HG03064 (cell line): ENCODE results near the gene BDKRB1.

ENCODE experiments used
- ATAC-seq: cut with Tn5 transposase; IDR thresholded peaks from one replicate; pipeline ENCODE4 v1.9.1; 2021; ENCODE audit warnings: low read depth; ENCODE audit not compliant: unreplicated experiment

The BDKRB1 gene

DNA sequence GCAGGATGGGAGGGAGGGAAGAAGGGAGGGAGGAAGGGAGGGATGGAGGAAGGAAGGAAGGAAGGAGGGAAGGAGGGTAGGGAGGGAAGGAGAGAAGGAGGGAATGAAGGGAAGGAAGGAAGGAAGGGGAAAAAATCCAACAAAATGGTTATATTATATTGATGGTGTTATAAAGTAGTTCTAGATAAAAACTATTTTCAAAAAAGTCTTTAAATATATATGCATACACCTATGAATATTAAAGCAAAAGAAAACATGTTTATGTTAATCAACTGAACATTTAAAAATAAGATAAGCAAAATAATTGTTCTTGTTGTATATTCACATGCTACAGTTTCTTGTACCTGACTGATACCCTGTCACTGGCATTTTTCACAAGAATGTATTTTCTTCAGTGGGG, 1.9 kb downstream of the BDKRB1 start:
- no peak for ATAC-seq

DNA sequence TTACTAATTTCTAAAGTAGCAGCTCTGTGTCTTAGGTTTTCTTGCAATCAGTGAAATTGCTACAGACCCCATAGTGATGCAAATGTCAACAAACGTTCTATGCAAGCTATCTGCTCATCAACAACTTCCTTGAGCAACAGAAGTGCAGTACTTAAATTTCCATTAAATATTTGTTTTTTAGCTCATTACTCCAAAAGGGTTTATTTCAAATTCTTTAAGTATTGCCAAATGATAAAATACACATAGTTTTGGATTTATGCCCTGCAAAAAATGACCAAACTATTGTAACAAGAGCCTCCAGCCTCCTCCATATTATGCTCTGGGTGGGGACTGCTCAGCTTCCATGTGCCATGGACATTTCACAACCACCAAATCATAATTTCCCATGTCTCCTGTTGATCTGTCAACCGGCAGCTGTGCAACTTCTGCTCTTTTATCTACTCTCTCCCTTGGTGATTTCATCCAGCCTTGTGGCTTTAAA, 4.4 kb downstream of the BDKRB1 start:
- ATAC-seq, result no peak

DNA sequence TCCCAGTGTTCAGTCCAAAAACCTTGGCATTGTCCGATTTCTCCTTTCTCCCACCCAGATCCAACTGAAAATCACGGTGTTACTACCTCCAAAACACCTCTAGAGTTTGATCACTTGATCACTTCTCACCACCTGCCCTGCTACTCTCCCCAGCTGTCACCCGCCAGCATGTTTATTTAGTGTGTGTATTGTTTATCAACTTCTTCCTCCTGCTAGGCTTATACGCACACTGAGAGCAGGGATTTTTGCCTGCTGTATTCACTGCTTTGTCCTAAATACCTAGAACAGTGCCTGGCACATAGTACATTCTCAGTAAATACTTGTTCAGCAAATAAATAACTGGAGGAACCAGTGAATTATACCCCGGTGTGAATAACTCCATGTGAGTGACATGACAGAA, 5.0 kb downstream of the BDKRB1 start:
- ATAC-seq, result no peak

DNA sequence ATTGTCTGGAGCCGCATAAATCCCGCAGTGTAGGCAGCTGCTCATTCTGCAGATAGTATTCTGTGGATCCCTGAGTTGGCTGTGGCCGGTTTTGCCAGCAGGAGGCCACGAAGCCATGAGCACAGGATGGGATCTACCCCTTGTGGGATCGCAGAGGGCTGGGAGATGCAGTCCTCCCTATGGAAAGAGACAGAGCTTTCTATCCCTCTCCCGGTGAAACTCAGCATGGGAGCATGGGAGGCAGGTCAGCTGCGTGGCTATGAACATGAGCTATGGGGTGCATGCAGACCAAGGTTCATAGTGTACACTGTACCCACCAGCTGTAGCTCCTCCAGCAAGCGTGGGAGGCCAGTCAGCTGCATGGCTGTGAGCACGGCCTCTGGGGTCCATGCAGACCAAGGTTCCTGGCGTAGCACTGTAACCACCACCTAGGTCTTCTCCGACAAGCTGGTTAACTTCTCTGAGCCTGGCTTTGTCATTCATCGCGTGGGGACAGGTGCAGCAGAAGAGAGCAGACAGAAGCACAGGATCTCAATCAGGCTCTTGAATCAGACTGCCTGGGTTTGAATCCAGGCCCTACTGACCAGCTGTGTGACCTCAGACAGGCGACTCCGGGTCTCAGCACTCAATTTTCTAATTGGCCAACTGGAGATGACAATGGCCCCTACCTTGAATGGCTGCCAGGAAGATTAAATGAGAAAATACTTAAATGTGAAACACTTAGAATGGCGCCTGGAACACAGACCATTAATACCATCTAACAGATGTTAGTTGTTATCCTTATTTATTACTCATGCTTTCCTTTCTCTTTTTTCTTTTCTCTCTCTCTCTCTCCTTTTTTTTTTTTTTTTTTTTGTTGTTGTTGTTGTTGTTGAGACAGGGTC, 6.0 kb downstream of the BDKRB1 start:
- no peak for ATAC-seq

DNA sequence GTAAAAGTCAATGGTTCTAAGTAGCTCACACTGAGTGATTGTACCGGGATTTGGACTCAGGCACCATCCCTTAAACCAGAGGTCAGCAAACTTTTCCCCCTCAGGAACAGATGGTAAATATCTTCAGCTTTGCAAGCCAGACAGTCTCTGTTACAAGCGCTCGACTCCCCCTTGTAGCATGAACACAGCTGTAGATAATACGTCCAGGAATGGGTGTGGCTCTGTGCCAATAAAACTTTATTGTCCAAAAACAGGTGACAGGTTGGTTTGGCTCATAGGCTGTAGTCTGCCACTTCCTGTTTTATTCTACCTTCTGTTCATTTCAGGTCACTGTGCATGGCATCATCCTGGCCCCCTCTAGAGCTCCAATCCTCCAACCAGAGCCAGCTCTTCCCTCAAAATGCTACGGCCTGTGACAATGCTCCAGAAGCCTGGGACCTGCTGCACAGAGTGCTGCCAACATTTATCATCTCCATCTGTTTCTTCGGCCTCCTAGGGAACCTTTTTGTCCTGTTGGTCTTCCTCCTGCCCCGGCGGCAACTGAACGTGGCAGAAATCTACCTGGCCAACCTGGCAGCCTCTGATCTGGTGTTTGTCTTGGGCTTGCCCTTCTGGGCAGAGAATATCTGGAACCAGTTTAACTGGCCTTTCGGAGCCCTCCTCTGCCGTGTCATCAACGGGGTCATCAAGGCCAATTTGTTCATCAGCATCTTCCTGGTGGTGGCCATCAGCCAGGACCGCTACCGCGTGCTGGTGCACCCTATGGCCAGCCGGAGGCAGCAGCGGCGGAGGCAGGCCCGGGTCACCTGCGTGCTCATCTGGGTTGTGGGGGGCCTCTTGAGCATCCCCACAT, 7.6 kb downstream of the BDKRB1 start:
- no peak for ATAC-seq

DNA sequence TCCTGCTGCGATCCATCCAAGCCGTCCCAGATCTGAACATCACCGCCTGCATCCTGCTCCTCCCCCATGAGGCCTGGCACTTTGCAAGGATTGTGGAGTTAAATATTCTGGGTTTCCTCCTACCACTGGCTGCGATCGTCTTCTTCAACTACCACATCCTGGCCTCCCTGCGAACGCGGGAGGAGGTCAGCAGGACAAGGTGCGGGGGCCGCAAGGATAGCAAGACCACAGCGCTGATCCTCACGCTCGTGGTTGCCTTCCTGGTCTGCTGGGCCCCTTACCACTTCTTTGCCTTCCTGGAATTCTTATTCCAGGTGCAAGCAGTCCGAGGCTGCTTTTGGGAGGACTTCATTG, 8.2 kb downstream of the BDKRB1 start:
- no peak for ATAC-seq

DNA sequence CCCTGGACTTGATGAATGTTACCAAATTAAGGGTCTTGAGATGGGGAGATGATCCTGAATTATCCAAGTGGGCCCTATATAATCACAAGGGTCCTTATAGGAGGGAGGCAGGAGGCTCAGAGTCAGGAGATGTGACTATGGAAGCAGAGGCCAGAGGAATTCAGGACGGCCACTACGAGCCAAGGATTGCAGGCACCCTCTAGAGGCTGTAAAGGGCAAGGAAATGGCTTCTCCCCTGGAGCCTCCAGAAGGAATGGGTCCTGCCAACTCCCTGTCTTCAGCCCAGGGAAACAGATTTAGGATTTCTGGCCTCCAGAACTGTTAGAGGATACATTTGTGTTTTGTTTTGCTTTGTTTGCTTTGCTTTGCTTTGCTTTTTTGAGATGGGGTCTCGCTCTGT, 8.8 kb downstream of the BDKRB1 start:
- no peak for ATAC-seq

DNA sequence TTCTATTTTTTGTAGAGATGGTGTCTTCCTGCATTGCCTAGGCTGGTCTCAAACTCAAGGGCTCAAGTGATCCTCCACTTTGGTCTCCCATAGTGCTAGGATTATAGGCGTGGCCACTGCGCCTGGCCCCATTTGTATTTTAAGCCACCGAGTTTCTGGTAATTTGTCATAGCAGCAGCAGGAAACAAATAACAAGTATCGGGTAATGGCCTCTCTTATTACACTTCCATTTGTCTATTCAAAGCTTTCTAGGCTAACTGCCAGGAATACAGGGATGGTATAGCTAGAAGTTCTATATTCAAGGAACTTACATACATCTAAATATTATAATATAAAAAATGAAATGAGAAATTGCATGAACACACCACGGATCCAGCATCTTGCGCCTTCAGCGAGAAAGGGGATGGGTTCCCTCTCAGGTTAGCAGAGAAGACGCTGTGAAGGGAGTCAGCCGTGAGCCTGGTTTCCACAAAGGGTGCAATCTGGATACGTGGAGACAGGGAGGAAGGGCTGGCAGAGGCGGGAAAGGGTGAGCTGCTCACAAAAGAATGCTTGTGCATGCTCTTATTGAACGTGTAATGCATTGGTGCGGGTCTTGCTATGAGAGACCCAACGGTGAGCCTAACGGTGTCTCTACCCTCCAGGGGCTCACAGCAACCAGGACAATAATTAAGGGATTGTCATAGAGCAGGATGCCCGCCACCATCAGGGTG, 9.5 kb downstream of the BDKRB1 start:
- no peak for ATAC-seq

DNA sequence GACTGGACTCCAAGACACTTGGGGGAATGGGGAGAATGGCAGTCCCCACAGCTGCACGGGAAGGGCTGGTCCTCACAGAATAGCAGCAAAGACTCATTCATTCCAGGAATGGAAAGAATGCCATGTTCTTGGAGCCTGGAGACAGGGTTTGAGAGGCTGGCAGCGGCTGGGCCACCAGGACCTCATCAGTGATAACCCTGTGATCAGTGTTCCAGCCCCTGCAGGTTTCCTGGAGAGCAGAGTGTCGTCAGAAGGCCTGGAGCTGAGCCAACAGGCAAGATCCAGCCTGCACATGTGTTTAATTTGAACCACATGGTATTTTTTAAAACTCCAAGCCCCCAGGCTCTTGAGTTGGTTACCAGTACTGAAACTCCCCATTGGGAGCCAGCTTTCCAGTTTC, 11.3 kb downstream of the BDKRB1 start:
- no peak for ATAC-seq

DNA sequence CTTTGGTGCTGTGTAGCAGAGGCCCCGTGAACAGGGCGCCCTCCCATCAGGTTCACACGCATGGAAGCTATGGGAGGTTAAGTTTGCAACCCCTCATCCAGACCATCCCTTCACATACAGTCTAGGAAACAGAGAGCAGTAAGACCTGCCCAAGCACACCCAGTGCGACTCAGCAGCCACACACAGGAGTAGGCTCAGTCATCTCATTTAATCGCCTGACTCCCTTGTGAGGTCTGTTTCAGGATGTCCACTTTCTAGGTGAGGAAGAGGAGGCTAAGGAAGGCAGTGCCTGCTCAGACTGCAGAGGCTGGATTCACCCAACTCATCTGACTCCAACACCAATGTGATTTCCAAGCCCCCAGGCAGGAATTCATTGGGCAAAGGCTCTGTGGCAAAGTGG, 11.9 kb downstream of the BDKRB1 start:
- ATAC-seq, result no peak

DNA sequence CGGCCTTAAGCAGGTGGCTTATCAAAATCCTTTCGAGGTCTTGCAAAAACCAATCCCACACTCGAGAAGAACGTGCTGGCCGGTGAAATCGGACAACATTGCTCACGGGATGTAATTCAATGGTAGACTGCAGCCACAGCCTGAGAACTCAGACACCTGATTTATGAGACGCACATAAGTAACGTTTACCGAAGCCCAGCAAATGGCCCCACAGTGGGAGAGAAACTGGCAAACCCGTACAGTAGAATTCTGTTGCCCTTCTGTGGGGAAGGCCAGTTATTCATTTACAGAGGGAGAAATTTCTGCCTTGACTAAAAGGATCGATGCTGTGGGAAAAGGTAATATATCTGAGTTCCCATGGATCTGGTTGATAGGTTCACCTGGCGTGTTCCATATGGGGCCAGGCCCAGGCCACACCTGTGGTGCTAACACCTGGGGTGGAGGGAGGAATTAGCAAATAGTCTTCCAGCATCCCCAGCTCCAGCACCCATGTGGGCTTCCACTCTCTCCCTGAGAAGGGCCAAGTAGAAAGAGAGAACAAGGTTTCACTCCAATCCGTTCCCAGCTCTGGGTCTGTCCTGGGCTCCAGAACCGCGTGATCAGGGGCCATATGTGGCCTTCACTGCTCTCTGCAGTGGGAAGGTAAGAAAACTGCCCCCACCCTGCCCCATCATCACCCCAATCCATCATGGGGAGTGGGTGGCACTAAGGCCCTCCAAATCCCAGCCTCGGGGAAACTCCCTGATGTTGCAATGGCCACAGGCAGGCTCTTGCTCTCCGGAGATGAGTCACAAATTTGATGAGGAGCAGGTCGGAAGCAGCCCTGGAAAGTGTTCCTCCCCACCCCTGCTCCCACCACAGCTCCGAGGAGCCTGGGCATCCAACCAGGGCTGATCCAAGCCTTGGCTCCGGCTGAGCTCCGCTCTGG, 12.7 kb downstream of the BDKRB1 start:
- no peak for ATAC-seq

DNA sequence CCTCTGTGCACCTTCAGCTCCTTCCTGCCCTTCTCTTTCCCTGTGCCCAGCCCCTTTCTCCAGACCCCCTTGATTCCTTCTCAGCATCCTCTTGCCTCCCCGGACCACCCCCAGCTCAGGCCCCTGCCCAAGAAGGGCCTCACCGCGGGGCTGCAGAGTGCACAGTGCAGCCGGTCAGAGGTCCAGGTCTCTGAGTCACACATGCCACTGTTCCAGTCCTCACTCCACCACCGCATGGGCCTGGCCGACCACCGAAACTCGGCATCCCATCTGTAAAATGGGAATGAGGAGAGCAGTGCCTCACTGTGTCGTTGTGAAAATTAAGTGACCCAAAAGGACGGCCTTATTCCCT, 13.3 kb downstream of the BDKRB1 start:
- ATAC-seq, result no peak

DNA sequence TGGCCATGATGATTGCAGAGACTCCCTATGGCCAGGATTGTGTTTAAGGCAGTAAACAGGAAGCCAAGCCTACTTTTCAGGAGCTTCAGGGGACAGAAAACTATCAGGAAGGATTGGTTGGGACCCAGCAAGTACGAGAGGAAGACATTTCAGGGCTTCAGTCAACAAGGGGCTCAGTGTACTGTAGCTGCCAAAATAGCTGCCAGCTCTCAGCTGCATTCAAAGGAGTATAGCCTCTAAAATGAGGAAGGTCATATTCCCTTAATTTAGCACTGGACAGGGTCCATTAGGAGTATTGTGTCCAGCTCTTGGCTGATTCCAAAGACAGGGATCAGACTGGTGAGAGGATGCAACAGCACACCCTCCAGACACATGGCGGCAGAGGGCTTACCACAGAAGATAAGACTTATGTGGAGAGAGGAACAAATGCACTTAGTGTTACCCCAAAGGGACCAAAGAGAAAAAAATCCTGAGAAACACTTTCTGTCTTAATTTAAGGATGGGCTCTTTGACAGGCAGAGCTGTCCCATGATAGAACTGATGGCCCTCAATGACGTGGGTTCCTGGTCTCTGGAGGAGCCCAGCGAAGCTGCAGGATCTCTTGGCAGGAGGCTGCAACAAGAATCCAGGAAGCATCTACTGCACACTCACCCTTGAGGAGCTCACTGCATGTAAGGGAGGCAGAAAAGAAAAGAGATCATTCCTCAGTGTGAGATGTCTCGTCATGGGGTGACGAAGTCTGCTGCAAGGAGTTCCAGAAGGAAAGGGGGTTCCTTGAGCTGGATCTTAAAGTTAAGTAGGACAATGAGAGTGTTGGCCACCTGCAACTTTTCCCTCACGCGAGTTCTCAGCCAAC, 14.8 kb downstream of the BDKRB1 start:
- ATAC-seq, result no peak

DNA sequence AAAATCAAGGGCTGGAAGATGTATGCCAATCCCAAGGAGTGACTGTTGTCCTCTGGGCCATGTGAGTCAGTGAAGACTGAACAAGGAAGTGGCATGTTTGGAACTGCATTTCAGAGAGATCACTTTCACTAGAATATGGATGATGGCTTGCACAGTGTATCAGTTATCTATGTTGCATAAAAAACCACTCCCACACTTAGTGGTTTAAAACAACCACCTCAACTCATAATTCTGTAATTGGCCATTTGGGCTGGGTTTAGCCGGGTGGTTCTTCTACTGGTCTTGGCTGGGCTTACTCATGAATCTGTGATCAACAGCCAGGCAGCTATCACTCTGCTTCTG, 15.4 kb downstream of the BDKRB1 start:
- ATAC-seq, result no peak

DNA sequence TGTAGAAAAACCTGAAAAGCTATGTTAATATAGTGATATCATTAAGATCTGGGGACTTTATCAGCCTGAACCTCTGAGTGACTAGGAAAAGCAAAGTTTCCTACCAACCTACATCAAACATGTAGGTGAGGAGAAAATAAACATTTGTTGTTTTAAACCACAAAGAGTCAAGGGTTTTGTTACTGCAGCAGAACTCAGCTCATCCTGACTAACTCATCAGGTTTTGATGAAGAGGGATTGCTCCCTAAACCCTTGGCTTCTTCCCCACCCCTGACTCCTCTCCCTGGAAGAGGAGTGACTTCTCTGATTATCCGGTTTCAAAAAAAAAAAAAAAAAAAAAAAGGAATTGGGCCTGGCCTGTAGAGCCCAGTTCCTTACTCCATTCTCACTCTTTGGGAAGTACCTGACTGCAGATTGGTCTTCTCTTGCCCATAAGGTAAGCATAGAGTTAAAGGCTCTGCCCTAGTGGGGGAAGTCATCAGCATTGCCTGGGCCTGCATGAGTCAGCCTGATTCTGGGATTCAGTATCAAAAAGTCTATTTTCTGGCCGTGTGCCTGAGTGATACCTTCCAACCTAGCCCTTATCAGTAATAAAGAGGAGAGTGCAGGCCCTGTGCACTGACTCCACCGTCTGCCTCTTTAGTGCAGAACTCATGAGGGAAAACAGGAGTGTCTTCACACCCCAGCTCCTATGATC, 16.9 kb downstream of the BDKRB1 start:
- no peak for ATAC-seq

DNA sequence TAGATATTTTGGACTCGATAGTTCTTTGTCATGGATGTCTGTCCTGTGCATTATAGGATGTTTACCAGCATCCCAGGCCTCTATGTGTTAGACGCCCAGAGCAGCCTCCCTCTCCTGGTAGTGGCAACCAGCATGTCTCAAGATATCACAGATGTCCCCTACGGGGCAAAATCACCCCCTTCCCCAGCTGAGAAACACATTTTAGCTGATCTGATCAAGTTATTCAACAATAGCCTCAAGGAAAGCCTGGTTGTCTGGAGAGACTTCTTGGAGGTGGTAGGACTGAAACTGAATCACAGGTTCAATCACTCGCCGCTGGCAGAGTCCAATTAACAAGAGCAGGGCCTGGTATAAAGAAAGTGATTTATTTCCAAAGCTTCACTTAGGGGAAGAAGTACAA, 17.6 kb downstream of the BDKRB1 start:
- no peak for ATAC-seq

DNA sequence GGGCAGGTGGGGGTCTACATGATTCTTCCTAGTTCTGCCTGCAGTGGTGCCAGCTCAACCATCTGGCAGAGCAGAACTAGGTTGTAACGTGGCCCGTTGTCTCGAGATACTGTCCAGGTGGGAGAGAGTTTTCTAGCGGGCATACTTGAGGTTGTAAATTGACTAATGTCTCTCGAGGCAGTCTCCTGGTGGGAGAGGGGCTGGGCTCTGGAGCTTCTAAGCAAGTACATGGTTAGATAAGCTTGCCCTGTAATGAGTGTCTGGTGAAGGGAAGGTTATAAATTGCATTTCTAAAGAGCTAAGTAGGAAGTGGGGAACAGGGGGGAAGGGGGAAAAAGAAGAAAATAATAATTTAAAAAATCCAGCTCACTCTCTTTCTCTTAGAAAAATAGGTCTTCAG, 18.1 kb downstream of the BDKRB1 start:
- ATAC-seq, result no peak

DNA sequence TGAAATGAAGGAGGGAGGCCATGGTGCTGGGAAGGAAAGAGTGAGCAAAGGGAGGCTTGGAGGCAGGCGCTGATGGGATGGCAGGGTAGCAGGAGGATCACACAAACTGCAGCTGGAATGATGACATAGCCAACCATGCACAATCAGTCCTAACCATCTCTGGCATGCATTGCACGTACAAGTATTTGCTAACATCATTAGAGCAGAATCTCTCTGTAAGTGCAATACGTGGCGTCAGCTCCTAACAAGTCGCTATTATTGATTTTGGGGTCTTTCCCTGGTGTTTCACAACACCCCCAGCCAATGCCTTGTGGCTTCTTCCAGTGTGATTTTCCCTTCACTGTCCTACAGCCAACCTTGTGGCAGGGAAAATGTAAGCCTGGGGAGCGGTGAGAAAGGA, 18.5 kb downstream of the BDKRB1 start:
- no peak for ATAC-seq
